Small intestine (tissue), 7 donors: Measurements from ENCODE around the gene KBTBD3. TPM values are rescaled to one million over a fixed set of nuclear protein-coding genes. Genes with fewer than 3 reads are reported as not detected.
A peak's percentile ranks its signal among the peaks of the same experiment; 100 is the strongest.

Experiments
- DNase-seq, 2 donors: peaks; one replicate each; pipeline versions ENCODE4 v3.0.0 to v3.0.0-alpha.2; 2013
- FAIRE-seq: peaks from 2 replicates; lab custom pipeline; 2012; peaks lifted over from hg19 to GRCh38; lab: Jason Lieb, UNC
- H3K27ac ChIP-seq, 3 donors: one replicate each; pipeline ENCODE4 v1.5.1; 2013; ENCODE audit warnings: low read length in 2 of 3, mild to moderate bottlenecking in 2 of 3, control low read depth in 1 of 3, inconsistent platforms in 1 of 3, low read depth in 1 of 3, moderate library complexity in 1 of 3
- H3K27me3 ChIP-seq, 3 donors: one replicate each; pipeline ENCODE4 v1.6.1; 2013; ENCODE audit warnings: low read length in 3 of 3, inconsistent platforms in 1 of 3; ENCODE audit not compliant: control insufficient read depth in 3 of 3, insufficient read depth in 3 of 3
- H3K36me3 ChIP-seq, 3 donors: one replicate each; pipeline ENCODE4 v1.6.1; 2013; ENCODE audit warnings: low read length in 3 of 3, inconsistent platforms in 1 of 3, low read depth in 1 of 3, mild to moderate bottlenecking in 1 of 3, moderate library complexity in 1 of 3; ENCODE audit not compliant: control insufficient read depth in 3 of 3, insufficient read depth in 2 of 3
- H3K4me1 ChIP-seq, 3 donors: one replicate each; pipeline ENCODE4 v1.6.1; 2013; ENCODE audit warnings: low read length in 2 of 3, inconsistent platforms in 1 of 3, low read depth in 1 of 3, mild to moderate bottlenecking in 1 of 3, moderate library complexity in 1 of 3; ENCODE audit not compliant: control insufficient read depth in 3 of 3, insufficient read depth in 2 of 3
- H3K4me3 ChIP-seq, 3 donors: one replicate each; pipeline ENCODE4 v1.5.1; 2013; ENCODE audit warnings: low read length in 3 of 3, control low read depth in 1 of 3, inconsistent platforms in 1 of 3, low read depth in 1 of 3, mild to moderate bottlenecking in 1 of 3, moderate library complexity in 1 of 3
- H3K9me3 ChIP-seq, 2 donors: one replicate each; pipeline ENCODE4 v1.6.1; 2013; ENCODE audit warnings: low read depth in 1 of 2, low read length in 1 of 2; ENCODE audit not compliant: control insufficient read depth in 2 of 2, insufficient read depth in 1 of 2
- WGBS, 3 donors: extraction: QIAGEN DNeasy Blood & Tissue Kit; methylation state at CpG; one replicate each; pipeline ENCODE4 v1.1.7; 2013; 5-methylcytosine and 5-hydroxymethylcytosine counted together
- polyA plus RNA-seq, 4 donors: library from polyadenylated mRNA; stranded (reverse) in 3 of 4; unstranded in 1 of 4; fragments of 200-250 nt in 3 of 4; fragments of 120-200 nt in 1 of 4; gene quantifications; one replicate each; pipeline versions ENCODE4 v1.2.1 to v1.2.3, GENCODE V29; 2013
- donor health status: healthy with polysubstance abuse.
- donor health status: control.
- donor health status: control.
- donor health status: Bipolar disorder and iron deficiency.
- donor health status: healthy.

KBTBD3 gene
- polyA plus RNA-seq, 4 donors, result 2.9 to 7.4 (median 3.7) TPM

DNA sequence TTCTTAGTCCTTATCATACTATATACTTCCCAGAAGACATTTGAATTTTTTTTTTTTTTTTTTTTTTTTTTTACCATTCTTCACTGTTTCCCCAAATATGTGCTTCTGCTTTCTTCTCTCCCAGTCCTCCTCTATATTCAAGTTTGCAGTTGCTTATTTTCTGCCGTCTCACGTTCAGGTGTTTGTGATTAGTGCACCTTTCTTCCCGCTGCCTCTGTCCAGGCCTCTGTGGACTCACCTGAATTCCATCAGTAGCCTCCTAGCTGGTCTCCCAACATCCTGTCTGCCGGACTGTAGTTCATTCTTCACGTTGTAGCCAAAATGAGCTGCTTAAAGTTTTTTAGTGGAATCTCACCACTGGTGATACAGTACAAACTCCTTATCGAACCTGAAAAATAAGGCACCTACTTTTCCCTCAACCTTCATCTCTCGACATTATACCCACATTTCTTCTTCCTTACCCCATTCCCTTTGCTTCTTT lies 54.3 kb downstream of the KBTBD3 start:
- DNase-seq (peak in 1 of 2 donors; percentile 14), FAIRE-seq (no peak)
- Histone ChIP-seq H3K4me1 (peaks cover 2 to 8% (median 5%) of the 10 kb centered on the region in 3 donors), H3K9me3 (no peaks in the 10 kb centered on the region), H3K27ac (peak overlapping the region; percentile 38 to 81 (median 78)), H3K36me3 (no peaks in the 10 kb centered on the region), H3K27me3 (no peaks in the 10 kb centered on the region), H3K4me3 (peak overlapping the region in 2 of 3 donors; percentile 75 to 83)
- WGBS, 3 donors, result 93 to 96% (median 96%) methylated on average over 7 of the region's 7 CpGs

- Histone ChIP-seq H3K27ac (peak within 1 kb of the TSS; percentile 38 to 81 (median 78)), H3K9me3 (no peaks in the 10 kb centered on the region), H3K4me1 (peaks cover 2 to 8% (median 5%) of the 10 kb centered on the region in 3 donors), H3K36me3 (no peaks in the 10 kb centered on the region), H3K27me3 (no peaks in the 10 kb centered on the region), H3K4me3 (peak within 1 kb of the TSS; percentile 75 to 83 (median 79))
- 0 to 2% (median 1%) methylated on average over 48 of the region's 48 CpGs for WGBS, 3 donors
- FAIRE-seq (peak; percentile 5), DNase-seq (peak; percentile 99 to 100)
These were observed 55.0 kb downstream of the KBTBD3 start, which contains the start of gene MSANTD4 for GRCh38 chr11:106021967-106022794. Gene MSANTD4, minus strand, starts transcription at chr11:106022240. Its CDS starts 11,323 bp downstream, at chr11:106010917.

- H3K27me3 ChIP-seq, result no peaks in the 10 kb centered on the region
- H3K9me3 ChIP-seq, result no peaks in the 10 kb centered on the region
- peak overlapping the region; percentile 75 to 83 (median 79) for H3K4me3 ChIP-seq
- WGBS, 3 donors, result 19 to 22% (median 21%) methylated on average over 18 of the region's 18 CpGs
- DNase-seq (peak in 1 of 2 donors; percentile 25), FAIRE-seq (no peak)
- no peaks in the 10 kb centered on the region for H3K36me3 ChIP-seq
- peaks cover 2 to 8% (median 6%) of the 10 kb centered on the region in 3 donors for H3K4me1 ChIP-seq
- peak overlapping the region in 2 of 3 donors; percentile 60 to 70 for H3K27ac ChIP-seq
These were observed 55.8 kb downstream of the KBTBD3 start for GRCh38 chr11:106021181-106021966.

GRCh38 chr11:106017093-106017492 lies 60.1 kb downstream of the KBTBD3 start:
- Histone ChIP-seq H3K4me1 (peaks cover 2 to 8% (median 8%) of the 10 kb centered on the region in 3 donors), H3K9me3 (no peaks in the 10 kb centered on the region), H3K27me3 (no peaks in the 10 kb centered on the region), H3K36me3 (peaks cover 0 to 3% (median 0%) of the 10 kb centered on the region in 3 donors), H3K4me3 (no peak overlapping the region), H3K27ac (no peak overlapping the region)
- 86 to 97% (median 93%) methylated on average over 2 of the region's 2 CpGs for WGBS, 3 donors
- no peak for FAIRE-seq
- DNase-seq, result no peak

DNA sequence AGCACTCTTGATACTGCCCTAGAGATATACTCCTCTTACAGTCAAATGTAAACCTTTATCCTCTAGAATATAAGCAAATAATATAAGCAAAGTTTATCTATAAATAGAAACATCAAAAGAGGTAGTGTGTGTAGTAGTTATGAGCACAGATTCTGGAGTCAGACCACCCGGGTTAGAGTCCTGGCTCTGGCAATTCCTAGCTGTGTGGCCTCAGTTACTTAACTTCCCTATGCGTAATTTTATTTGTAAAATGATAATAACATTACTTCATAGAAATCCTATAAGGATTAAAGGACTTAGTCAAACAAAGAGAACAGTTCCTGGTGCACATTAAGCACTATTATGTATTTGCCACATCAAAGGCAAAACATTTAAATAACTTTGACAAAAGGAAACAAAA lies 62.1 kb downstream of the KBTBD3 start:
- no peak for DNase-seq
- no peak for FAIRE-seq
- H3K36me3 ChIP-seq, result peaks cover 0 to 3% (median 2%) of the 10 kb centered on the region in 3 donors
- no peaks in the 10 kb centered on the region for H3K27me3 ChIP-seq
- H3K27ac ChIP-seq, result no peak overlapping the region
- H3K4me1 ChIP-seq, result peaks cover 0 to 3% (median 0%) of the 10 kb centered on the region in 3 donors
- H3K4me3 ChIP-seq, result no peak overlapping the region
- WGBS, 3 donors, result 67 to 90% (median 88%) methylated on average over 2 of the region's 2 CpGs
- no peaks in the 10 kb centered on the region for H3K9me3 ChIP-seq

DNA sequence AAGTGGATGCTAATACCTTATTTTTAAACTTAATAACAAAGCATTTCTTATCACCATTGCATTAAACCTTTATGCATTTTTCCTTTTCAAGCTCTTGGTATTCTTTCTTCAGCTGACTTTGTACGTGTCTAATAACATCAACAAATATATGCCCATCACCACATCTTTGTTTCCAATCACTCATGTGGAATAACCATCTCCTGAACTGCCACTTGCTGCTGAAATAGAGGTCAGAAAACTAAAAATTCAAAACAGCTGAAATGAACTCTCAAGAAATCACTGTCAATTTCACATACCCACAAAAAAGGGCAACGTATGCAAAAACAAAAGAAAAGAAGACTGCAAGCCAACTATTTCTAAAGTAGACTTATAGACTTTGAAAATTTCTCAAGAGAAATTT lies 62.5 kb downstream of the KBTBD3 start:
- WGBS, 3 donors, result 81 to 89% (median 89%) methylated on average over 2 of the region's 2 CpGs
- Histone ChIP-seq H3K9me3 (peaks cover 0 to under 1% of the 10 kb centered on the region in 2 donors), H3K27ac (no peak overlapping the region), H3K36me3 (peaks cover 4 to 5% (median 5%) of the 10 kb centered on the region in 3 donors), H3K4me1 (peaks cover 0 to 3% (median 0%) of the 10 kb centered on the region in 3 donors), H3K27me3 (no peaks in the 10 kb centered on the region), H3K4me3 (no peak overlapping the region)
- DNase-seq, result no peak
- FAIRE-seq, result no peak

DNA sequence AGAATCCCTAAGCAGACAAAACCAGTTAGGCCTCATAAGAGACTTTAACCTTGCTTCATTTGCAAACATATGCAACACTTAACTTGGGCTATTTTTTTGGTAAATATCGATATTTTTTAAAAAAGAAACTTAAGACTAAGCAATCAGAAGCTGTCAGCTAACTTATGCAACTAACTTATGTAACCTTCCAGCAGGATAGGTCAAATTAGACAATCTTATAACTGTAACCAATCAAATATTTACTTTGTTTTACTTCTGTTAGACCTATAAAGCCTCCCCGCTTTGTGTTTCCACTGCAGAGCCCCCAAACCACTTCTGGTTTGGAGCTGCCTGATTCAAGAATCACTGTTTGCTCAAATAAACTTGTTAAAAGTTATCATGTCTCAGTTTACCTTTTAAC lies 63.1 kb downstream of the KBTBD3 start:
- Histone ChIP-seq H3K36me3 (peaks cover 5 to 7% (median 6%) of the 10 kb centered on the region in 3 donors), H3K4me1 (peaks cover 0 to 3% (median 0%) of the 10 kb centered on the region in 3 donors), H3K9me3 (peaks cover 0 to 4% of the 10 kb centered on the region in 2 donors), H3K27ac (no peak overlapping the region), H3K4me3 (no peak overlapping the region), H3K27me3 (no peaks in the 10 kb centered on the region)
- 83 to 94% (median 87%) methylated on average over 2 of the region's 2 CpGs for WGBS, 3 donors
- DNase-seq (no peak), FAIRE-seq (no peak)

DNA sequence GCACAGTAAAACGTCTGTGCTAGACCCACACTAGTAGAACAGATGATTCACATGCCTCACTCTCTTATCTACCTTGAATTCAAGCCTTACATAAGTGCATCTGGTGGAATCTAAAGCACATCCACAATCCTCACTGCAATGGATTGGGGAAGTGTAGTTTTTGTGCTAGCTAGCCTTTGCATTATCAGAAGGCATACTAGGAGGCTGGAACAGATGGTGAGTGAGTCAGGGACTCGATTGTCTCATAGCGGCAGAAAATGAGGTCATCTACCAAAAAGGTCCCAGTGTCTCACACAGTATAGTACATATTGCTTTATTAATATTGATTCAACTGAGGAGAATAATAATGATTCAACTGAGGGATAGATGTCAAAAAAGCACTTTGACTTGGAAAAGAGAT lies 64.4 kb downstream of the KBTBD3 start:
- H3K27ac ChIP-seq, result no peak overlapping the region
- FAIRE-seq (no peak), DNase-seq (no peak)
- peaks cover 0 to 3% (median 0%) of the 10 kb centered on the region in 3 donors for H3K4me1 ChIP-seq
- H3K36me3 ChIP-seq, result peaks cover 5 to 9% (median 7%) of the 10 kb centered on the region in 3 donors
- no peaks in the 10 kb centered on the region for H3K27me3 ChIP-seq
- peaks cover 0 to 4% of the 10 kb centered on the region in 2 donors for H3K9me3 ChIP-seq
- H3K4me3 ChIP-seq, result no peak overlapping the region
- WGBS, 3 donors, result 79 to 87% (median 81%) methylated on average over 3 of the region's 3 CpGs
